Heart left ventricle (tissue), 13 donors: ENCODE measurements around the gene RPP14.

Experiments
- POLR2A ChIP-seq, 2 donors: fragments of 450-650 bp; IDR thresholded peaks; one replicate each; pipeline ENCODE4 v1.6.1; 2017; ENCODE audit warnings: antibody characterized with exemption in 2 of 2, mild to moderate bottlenecking in 2 of 2, moderate library complexity in 2 of 2
- TF ChIP-seq, protein P1 (sequence below), 12 donors: fragments of 200-600 bp; sonication (generic) in 4 of 12; IDR thresholded peaks; one replicate each; pipeline versions ENCODE4 v1.5.0 to v1.8.0; 2018 to 2022; ENCODE audit warnings: antibody characterized with exemption in 12 of 12, mild to moderate bottlenecking in 5 of 12
- donor health status: ischemic (EF 13 %, LVEDD 7.1; RV severe dilation, severe dysfunction).
- donor health status: DM: no; HTN: yes; CAD: no.
- donor health status: DM: no; HTN: no; CAD: no.
- donor health status: ischemic (EF 25% LVEDD 6.9; RV normal size, moderate dysfunction).
- donor health status: ischemic (EF 25% LVEDD 5.7; RV mildly dilated, moderate dysfunction).
- donor health status: ischemic (EF 35%, LVEDD 5.7; RV mildly dilated, moderate dysfunction).
- donor health status: nonischemic (EF 11% LVEDD 7.7; RV severe dilation, severe dysfunction).
- donor health status: DM: yes; HTN: yes; CAD: no.
- donor health status: PGD.
- donor health status: ischemic (EF 29% LVEDD 5.4; RV normal size, mild dysfunction).
- donor health status: nonischemic (EF 23%, LVEDD 6.1; RV moderate dilation, normal function).

DNA sequence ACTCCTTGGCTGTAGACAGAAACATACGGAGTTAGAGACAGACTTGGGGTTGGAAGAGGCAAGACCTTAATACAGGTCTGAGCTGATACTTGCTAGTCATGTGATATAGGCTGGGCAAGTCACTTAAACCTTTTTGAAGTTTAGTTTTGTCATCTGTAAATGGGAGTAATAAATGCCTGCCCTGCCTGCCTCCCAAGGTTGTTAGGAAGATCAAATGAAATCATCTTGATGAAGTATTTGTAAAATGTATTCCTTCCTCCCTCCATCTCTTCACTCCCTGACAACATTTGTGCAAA, 29.6 kb downstream of the RPP14 start:
- TF ChIP-seq POLR2A (IDR thresholded peaks at IDR 0.05) = no peak
- TF ChIP-seq, protein P1, sequence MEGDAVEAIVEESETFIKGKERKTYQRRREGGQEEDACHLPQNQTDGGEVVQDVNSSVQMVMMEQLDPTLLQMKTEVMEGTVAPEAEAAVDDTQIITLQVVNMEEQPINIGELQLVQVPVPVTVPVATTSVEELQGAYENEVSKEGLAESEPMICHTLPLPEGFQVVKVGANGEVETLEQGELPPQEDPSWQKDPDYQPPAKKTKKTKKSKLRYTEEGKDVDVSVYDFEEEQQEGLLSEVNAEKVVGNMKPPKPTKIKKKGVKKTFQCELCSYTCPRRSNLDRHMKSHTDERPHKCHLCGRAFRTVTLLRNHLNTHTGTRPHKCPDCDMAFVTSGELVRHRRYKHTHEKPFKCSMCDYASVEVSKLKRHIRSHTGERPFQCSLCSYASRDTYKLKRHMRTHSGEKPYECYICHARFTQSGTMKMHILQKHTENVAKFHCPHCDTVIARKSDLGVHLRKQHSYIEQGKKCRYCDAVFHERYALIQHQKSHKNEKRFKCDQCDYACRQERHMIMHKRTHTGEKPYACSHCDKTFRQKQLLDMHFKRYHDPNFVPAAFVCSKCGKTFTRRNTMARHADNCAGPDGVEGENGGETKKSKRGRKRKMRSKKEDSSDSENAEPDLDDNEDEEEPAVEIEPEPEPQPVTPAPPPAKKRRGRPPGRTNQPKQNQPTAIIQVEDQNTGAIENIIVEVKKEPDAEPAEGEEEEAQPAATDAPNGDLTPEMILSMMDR (IDR thresholded peaks at IDR 0.05) = no peak
